Upper lobe of right lung (tissue), 1 donor: Measurements from ENCODE around the gene GEMIN4. TPM values are rescaled to one million over a fixed set of nuclear protein-coding genes. Genes with fewer than 3 reads are reported as not detected.
"Not testable (repeated sequence)": the region's sequence is repeated elsewhere in the genome, so short reads cannot be mapped to it uniquely, and the experiment has no call there.

ENCODE experiments used
- ATAC-seq: fragments of 200-7000 bp; cut with Tn5 transposase; one replicate; pipeline ENCODE4 v1.9.1; 2020; ENCODE audit warnings: mild to moderate bottlenecking, moderate library complexity
- DNase-seq: peaks from one replicate; pipeline ENCODE4 v3.0.0-alpha.2; 2020
- H3K27ac ChIP-seq: fragments of 200-600 bp; one replicate; pipeline ENCODE4 v1.8.0; 2022
- H3K27me3 ChIP-seq: fragments of 200-600 bp; one replicate; pipeline ENCODE4 v1.8.0; 2022; ENCODE audit warnings: mild to moderate bottlenecking
- H3K36me3 ChIP-seq: fragments of 200-600 bp; one replicate; pipeline ENCODE4 v1.8.0; 2022
- H3K4me1 ChIP-seq: fragments of 200-600 bp; one replicate; pipeline ENCODE4 v1.8.0; 2022
- H3K4me3 ChIP-seq: fragments of 200-600 bp; one replicate; pipeline ENCODE4 v1.8.0; 2022; ENCODE audit warnings: mild to moderate bottlenecking
- H3K9me3 ChIP-seq: fragments of 200-600 bp; one replicate; pipeline ENCODE4 v1.8.0; 2022
- CTCF ChIP-seq: fragments of 200-600 bp; IDR thresholded peaks from one replicate; pipeline ENCODE4 v1.8.0; 2022; ENCODE audit warnings: antibody characterized with exemption
- intact Hi-C: fragments of 100-400 bp; cut with DNase I; formaldehyde crosslinking; loops from one replicate; pipeline ENCODE4 v1.11.0; 2022
- total RNA-seq: library from RNA; stranded (reverse); fragmentation: NEBNext Ultra II Directional; extraction: Animal tissue kit (Norgen Biotek cat#: 25700); gene quantifications from one replicate; pipeline ENCODE4 v1.2.1, GENCODE V29; 2021
- donor health status: DM: no; HTN: yes; CAD: no; lungs with severe emphysema.

GEMIN4 gene
- total RNA-seq, 1 donor from 2014 or later: 23.0 TPM

- no peak overlapping the region for H3K27ac ChIP-seq
- H3K4me1 ChIP-seq: no peaks in the 10 kb centered on the region
- no peaks in the 10 kb centered on the region for H3K27me3 ChIP-seq
- TF ChIP-seq CTCF: no peak
- DNase-seq: no peak
- peaks cover 86% of the 10 kb centered on the region for H3K36me3 ChIP-seq
- no peaks in the 10 kb centered on the region for H3K9me3 ChIP-seq
- no peak overlapping the region for H3K4me3 ChIP-seq
- intact Hi-C loops: no loop called here
- no peak for ATAC-seq
These were observed 21.0 kb upstream of the GEMIN4 start for GRCh38 chr17:773016-773415.

GRCh38 chr17:767076-767475, 15.0 kb upstream of the GEMIN4 start:
- no peaks in the 10 kb centered on the region for H3K4me1 ChIP-seq
- TF ChIP-seq CTCF: no peak
- H3K36me3 ChIP-seq: peaks cover 75% of the 10 kb centered on the region
- no peaks in the 10 kb centered on the region for H3K27me3 ChIP-seq
- DNase-seq: no peak
- ATAC-seq: peak; percentile 73
- no peak overlapping the region for H3K4me3 ChIP-seq
- no peak overlapping the region for H3K27ac ChIP-seq
- intact Hi-C loops: no loop called here
- no peaks in the 10 kb centered on the region for H3K9me3 ChIP-seq

GRCh38 chr17:760371-760770, 8.3 kb upstream of the GEMIN4 start:
- no peak overlapping the region for H3K4me3 ChIP-seq
- ATAC-seq (no peak), DNase-seq (peak; percentile 22)
- H3K36me3 ChIP-seq: peaks cover 64% of the 10 kb centered on the region
- H3K4me1 ChIP-seq: no peaks in the 10 kb centered on the region
- TF ChIP-seq CTCF: no peak
- no peak overlapping the region for H3K27ac ChIP-seq
- no peaks in the 10 kb centered on the region for H3K9me3 ChIP-seq
- H3K27me3 ChIP-seq: no peaks in the 10 kb centered on the region
- intact Hi-C loops: no loop called here

GRCh38 chr17:759964-760363, 7.9 kb upstream of the GEMIN4 start:
- Histone ChIP-seq H3K36me3 (peaks cover 60% of the 10 kb centered on the region), H3K27ac (no peak overlapping the region), H3K4me3 (no peak overlapping the region), H3K9me3 (no peaks in the 10 kb centered on the region), H3K27me3 (no peaks in the 10 kb centered on the region), H3K4me1 (no peaks in the 10 kb centered on the region)
- intact Hi-C loops: no loop called here
- ATAC-seq: no peak
- DNase-seq: no peak
- TF ChIP-seq CTCF: no peak

- H3K27me3 ChIP-seq, intact Hi-C loops, H3K9me3 ChIP-seq, H3K4me3 ChIP-seq, ATAC-seq, H3K4me1 ChIP-seq: not testable (repeated sequence)
- peak; percentile 19 for DNase-seq
- Histone ChIP-seq H3K36me3 (peaks cover 32% of the 10 kb centered on the region), H3K27ac (peak overlapping the region; percentile 15)
These were observed 4.0 kb upstream of the GEMIN4 start for GRCh38 chr17:756010-756567.

GRCh38 chr17:755319-755961, 3.4 kb upstream of the GEMIN4 start:
- DNase-seq, ATAC-seq, H3K27me3 ChIP-seq, H3K9me3 ChIP-seq, H3K27ac ChIP-seq, H3K4me3 ChIP-seq, intact Hi-C loops: not testable (repeated sequence)
- Histone ChIP-seq H3K4me1 (peaks cover 11% of the 10 kb centered on the region), H3K36me3 (peaks cover 26% of the 10 kb centered on the region)
